SHP77 treated with DMSO at 0.1 percent for 48 hours (cell line): ENCODE results near the gene CFAP65.

ENCODE experiments used
- DNase-seq: peaks from one replicate; lab custom pipeline; 2025; lab: John Stamatoyannopoulos, UW

CFAP65 gene

GRCh38 chr2:219030177-219030940 is 11.0 kb downstream of the CFAP65 start:
- no peak for DNase-seq

- peak; percentile 30 for DNase-seq
These were observed 11.5 kb downstream of the CFAP65 start for GRCh38 chr2:219029829-219030165.

DNA sequence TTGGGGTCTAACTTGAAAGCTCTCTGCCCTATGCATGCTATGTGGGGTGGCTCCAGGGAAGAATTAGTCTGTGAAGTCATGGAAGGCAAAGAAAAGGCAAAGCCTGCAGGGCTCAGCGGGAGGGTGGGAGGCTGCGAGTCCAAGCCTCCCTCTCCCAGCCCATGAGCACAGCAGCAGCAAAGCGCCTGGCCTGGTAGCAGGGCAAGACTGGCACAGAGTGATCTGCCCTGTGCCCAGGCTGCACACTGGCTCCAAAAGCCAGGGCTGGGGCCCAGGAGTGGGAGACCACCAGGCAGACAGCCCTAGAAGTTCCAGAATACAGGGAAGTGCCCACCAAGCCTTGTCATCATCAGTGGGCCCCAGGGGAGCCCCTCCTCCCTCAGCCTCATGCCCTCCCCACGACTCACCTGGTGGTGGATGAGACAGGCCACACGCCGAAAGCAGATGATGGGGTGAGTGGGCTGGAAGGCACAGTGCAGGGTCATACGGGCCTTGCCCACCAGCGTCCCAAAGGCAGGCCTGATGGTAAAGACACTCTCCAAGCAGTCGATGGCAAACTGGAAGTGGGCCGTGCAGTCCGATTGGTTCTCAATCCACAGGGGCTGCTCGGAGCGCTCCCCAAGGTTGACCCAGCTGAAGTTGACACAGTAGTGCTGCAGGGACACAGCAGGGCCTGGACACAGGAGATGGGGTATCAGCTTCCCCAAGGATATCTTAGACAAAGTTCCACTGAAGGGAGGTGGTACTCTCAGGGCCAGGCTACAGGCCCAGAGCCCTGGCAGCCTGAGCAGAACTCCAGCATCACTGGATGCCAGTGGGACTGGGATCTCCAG is 12.1 kb downstream of the CFAP65 start:
- no peak for DNase-seq

DNA sequence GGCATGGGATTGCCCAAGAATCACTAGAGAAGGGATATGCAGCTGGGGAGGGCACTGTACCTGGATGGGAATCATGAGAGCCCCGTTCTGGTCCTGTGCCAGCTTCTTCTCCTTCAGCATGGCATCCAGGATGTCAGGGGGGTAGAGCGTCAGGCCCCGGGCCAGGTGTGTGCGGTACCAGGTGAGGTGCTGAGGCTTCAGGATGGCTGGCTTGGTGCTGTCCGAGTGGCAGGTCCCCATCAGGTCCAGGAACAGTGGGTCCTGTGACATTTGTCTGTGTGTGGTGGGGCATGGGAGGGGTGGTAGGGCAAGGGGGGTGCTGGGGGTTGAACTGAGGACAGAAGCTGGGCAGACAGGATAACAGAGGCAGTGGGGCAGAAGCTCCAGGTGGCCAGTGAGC is 13.2 kb downstream of the CFAP65 start:
- no peak for DNase-seq

DNA sequence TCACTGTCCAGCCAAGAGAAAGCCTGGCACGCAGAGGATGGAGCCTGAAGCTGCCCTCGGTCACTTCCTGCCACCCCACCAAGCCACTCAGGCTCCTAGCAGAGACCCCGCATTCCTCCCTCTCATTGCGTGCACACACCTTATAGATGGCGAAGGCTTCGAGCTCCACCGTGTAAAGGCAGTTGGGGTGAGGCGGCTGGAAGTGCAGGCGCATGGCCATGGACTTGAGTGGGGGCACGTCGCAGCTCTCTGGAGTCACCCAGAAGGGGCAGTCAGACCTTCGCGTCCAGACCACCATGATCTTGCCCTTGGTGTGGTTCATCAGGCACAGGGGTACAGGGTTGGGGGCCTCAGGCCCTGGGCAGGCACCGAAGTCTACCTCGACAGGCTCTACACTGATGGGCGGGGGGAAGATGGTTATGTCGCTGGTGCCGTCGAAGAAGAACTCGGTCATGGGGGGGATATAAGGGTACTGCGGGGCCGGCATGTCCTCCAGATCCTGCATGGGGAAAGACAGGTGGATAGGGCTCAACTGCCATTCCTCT is 13.7 kb downstream of the CFAP65 start:
- no peak for DNase-seq

GRCh38 chr2:219026946-219027345 is 14.4 kb downstream of the CFAP65 start:
- DNase-seq = no peak

DNA sequence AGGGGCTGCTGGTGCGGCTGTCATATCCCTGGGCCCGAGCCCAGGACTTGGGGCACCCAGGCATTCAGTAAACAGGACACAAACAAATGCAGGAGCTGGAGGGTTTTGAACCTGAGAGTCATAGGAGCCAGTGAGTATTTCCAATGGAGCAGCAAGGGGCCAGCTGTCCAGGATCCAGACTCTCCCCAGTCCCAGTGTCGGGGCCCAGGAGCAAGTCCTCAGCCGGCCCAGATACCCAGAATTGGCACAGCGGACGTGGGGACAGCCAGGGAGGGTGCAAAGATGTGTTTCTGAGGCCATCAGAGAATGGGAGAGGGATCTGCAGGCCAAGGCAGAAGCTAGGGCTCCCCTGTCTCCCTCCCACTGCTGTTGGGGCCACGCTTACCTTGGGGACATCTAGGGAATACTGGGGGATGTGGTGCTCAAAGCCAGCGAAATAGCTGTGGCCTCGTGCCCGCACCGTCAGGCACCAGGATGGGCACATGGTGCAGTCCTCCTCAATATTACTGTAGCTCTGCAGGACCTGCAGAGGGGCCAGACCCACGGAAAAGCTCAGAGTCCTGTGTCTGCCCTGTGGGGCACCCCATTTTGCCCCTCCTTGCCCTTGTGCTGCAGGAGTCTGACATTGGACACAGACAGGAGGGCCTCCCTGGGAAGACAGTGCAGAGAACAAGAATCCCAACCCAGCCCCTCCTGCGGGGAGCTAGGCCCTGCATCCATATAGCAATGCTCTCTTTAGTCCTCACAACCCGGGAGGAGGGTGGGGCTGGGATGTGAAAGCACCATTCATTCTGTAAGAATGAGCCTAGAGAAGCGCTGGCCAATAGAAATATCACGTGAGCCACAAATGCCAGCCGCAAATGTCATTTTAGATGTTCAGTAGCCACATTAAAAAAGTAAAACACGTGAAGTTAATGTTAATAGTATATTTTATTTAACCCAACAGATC is 15.4 kb downstream of the CFAP65 start:
- DNase-seq = no peak

GRCh38 chr2:219024059-219024458 is 17.3 kb downstream of the CFAP65 start:
- no peak for DNase-seq

DNA sequence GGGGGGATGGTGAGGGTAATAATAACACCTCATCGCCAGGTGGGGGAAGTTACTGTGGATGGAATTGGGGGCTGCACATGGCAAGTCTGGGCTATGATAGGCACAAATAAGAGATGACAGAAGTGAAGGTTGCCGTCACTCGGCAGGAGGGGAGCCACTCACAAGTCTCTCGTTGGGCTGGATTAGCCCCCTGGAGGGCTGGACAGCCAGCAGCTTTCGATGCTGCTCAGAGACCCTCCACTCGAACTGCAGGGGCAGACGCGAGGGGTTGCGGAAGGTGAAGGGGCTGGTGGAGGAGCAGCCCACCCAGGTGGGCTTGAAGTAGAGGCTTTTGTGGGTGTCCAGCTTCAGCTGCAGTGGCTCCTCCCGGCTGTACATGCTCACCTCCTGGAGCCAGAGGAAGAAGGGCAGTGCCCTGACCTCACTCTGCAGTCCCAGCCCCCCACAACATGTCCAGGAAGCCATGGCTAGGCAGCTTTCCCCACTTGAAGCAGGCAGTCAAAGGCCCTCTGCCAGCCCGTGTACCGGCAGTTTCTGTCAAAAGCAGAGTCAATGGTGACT is 18.2 kb downstream of the CFAP65 start:
- DNase-seq = no peak

DNA sequence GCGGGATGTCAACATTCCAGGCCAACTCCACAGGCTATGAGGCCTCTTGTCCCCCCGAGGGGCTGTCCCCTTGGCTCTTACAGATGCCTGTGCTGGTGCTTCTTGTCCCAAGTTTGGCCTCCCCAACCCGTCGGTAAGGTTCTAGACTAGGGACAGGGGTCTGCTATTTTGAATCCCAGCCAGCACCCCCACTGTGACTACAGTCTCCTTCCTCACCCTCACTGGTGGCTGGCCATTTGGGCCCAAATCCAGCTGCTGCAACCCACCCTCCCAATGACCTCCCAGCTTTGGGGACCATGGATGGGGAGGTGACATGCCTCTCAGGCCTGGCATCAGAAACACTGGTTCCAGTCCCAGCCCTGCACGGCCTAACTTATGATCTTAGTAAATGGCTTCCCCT is 18.7 kb downstream of the CFAP65 start:
- no peak for DNase-seq

- DNase-seq = no peak
These were observed 19.3 kb downstream of the CFAP65 start for GRCh38 chr2:219022041-219022440.

DNA sequence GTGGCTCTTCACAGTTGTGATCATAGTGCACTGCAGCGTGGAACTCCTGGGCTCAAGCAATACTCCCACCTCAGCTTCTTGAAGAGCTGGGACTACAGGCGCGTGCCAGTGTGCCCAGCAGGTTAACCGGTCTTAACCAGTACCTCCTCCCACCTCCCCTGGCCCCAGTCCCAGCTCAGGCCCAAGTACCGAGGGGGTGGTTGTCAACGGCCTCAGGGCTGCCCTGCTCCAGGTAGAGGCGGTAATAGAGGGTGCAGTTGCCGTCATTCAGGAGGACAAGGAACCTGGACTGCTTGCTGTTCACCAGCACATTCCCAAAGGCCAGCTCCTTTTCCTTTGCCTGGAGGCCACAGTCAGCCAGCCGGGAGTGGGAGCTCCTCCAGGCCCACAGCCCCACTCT is 19.7 kb downstream of the CFAP65 start:
- DNase-seq = no peak

DNA sequence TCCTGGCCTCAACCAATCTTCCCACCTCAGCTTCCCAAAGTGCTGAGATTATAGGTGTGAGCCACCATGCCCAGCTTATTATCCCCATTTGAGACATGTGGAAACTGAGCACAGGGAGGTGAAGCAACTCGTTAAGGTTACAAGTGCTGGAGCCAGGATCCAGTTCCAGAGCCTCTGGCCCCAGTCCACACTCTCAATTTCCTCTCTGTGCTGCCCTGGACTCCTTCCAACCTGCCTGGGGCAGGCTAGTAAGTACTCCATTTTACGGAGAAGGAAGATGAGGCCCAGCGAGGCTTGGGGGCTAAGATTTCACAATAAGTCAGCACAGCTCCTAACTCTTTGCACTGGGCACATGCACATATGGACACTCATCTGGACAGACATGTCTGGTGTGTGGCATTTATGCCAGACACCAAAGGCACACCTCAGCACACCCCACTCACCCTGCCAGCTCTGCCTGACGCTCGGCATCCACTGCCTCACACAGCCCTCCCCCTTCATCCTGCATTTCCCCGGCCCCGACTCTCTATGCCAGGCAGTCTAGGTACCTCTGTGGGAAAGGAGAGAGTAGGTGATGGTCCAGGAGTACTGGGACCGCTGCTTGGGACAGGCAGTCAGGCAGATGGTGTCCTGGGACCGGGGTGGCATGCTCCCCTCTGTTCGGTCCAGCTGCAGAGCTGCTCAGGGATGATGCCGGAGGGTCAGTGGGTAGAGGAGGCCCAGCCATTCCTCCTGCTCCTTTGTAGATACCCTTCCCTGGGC is 20.5 kb downstream of the CFAP65 start:
- DNase-seq = no peak

DNA sequence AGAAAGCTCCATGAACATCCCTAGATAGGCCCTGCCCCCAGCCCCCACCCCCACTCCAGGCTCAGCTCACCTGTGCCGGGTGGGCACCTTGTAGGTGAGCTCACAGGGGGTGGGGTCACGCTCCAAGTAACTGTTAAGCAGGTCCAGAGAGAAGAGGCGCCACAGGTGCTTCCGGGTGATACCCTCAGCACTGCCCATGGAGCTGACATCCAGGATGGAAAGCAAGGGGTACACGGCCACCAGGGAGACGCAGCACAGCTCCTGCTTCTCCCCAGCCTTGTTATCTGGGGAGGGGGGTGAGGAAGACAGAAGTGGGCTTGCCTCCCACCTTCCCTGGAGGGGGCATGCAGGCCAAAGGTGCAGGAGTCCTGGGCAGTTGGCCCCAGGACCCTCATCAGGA is 21.9 kb downstream of the CFAP65 start:
- DNase-seq = no peak

GRCh38 chr2:219018726-219019125 is 22.6 kb downstream of the CFAP65 start:
- no peak for DNase-seq

- no peak for DNase-seq
These were observed 23.0 kb downstream of the CFAP65 start for GRCh38 chr2:219018286-219018685.

DNA sequence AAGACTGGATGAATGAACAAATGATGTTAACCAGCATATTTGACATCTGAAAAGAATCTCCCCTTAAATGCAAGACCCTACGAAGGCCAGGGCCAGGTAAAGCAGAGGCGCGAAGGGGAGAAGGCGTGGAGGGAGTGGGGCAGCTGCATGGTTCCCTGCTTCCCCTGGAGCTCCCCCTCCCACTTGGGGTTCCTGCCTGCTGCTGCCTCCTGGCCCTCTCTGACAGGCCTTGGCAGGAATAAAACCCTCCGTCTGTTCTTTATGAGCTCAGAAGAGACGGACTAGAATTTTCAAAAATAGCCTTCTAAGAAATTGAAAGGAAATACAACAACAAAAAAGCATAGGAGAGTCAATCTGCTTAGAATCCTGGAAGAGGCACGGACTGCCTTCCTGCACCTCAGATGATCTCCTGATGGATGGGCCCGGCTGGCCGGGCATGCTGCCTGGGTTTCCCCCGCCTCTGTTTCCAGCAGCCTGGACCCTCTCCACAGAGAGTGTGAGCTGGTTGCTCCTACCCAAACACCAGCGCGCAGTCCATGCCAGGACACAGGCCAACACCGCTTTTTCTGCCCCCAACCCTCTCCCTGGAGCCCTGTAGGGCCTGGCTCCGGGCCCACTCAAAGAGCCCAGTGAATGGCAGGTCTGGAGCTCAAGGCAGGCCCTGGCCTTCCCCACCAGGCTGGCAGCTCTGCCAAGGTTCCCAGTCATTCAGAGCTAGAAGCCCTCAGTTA is 23.9 kb downstream of the CFAP65 start:
- DNase-seq = no peak

DNA sequence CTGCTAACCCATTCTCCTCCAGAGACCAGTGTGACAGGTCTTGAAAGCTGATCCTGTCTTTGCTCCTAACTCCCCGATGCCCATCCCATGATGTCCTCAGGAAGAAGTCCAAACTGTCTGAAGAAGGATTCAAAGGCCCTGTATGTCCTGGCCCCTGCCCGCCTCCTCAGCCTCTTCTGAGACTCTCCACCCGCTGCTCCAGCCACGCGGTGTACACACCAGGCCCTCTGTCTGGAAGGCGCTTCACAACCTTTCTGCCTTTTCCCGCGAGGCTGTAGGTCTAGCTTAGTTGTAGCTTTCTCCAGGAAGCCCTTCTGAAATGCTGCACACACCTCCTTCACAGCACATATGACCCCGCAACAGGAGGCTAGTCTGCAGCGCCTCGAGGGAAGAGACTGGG is 24.6 kb downstream of the CFAP65 start:
- DNase-seq = no peak

- DNase-seq = no peak
These were observed 30.4 kb downstream of the CFAP65 start for GRCh38 chr2:219010873-219011272.

DNA sequence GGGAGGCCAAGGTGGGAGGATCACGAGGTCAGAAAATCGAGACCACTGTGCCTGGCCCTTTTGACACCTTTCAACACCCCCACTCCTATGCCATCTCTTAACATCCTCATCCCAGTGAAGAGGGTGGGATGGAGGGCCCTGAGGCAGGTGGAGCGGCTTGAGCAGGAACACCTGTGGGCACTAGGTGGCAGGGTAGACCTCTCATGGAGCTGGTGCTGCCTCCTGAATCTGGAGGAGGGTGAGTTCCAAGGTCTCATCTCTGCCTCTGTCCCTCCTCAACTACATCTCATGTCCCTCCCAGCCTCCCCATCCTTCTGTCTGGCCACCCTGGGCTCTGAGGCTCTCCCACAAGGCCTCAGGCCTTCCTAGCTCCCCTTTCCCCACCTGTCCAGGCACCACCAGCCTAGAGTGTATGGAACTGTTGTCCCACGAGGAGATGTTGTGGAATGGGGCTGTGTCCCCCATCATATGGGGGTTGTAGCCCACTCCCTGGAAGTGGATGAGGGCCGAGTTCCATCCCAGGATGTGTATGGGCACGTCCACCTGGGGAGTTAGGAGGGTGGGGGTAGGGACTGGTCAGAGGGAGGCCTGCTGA is 31.1 kb downstream of the CFAP65 start:
- no peak for DNase-seq
